Activated CD4-positive, alpha-beta T cell treated with anti-CD3 and anti-CD28 coated beads for 24 hours (primary cell): ENCODE results near the gene MTMR12.
"Not testable (repeated sequence)": the region's sequence is repeated elsewhere in the genome, so short reads cannot be mapped to it uniquely, and the experiment has no call there.

Experiments
- DNase-seq, 2 donors: peaks; one replicate each; pipeline ENCODE4 v3.0.0-alpha.2; 2020; ENCODE audit warnings: low read depth in 2 of 2

MTMR12 gene

GRCh38 chr5:32323741-32324140, 11.0 kb upstream of the MTMR12 start:
- no peak for DNase-seq

GRCh38 chr5:32322882-32323281, 10.1 kb upstream of the MTMR12 start:
- no peak for DNase-seq

- DNase-seq: not testable (repeated sequence)
Observed at GRCh38 chr5:32321787-32322186, 9.0 kb upstream of the MTMR12 start.

GRCh38 chr5:32320576-32320975, 7.8 kb upstream of the MTMR12 start:
- no peak for DNase-seq

- no peak for DNase-seq
Observed at GRCh38 chr5:32319926-32320543, 7.3 kb upstream of the MTMR12 start.

GRCh38 chr5:32319392-32319791, 6.7 kb upstream of the MTMR12 start:
- DNase-seq: no peak

- no peak for DNase-seq
Observed at GRCh38 chr5:32317041-32317440, 4.3 kb upstream of the MTMR12 start.

GRCh38 chr5:32315221-32316014, 2.7 kb upstream of the MTMR12 start:
- DNase-seq: no peak

GRCh38 chr5:32314658-32315057, 1.9 kb upstream of the MTMR12 start:
- no peak for DNase-seq

GRCh38 chr5:32314152-32314488, 1.4 kb upstream of the MTMR12 start:
- DNase-seq: not testable (repeated sequence)

GRCh38 chr5:32312197-32312594, 543 bp downstream of the MTMR12 start:
- DNase-seq: peak in 1 of 2 donors; percentile 22

- no peak for DNase-seq
Observed at GRCh38 chr5:32311404-32312196, 1.1 kb downstream of the MTMR12 start.

GRCh38 chr5:32309761-32310160, 3.0 kb downstream of the MTMR12 start:
- DNase-seq: no peak

GRCh38 chr5:32308946-32309345, 3.8 kb downstream of the MTMR12 start:
- no peak for DNase-seq

- DNase-seq: no peak
Observed at GRCh38 chr5:32307769-32308194, 5.0 kb downstream of the MTMR12 start.

- no peak for DNase-seq
Observed at GRCh38 chr5:32304622-32305021, 8.1 kb downstream of the MTMR12 start.

- DNase-seq: no peak
Observed at GRCh38 chr5:32303755-32304120, 9.0 kb downstream of the MTMR12 start.

- DNase-seq: no peak
Observed at GRCh38 chr5:32302835-32303754, 9.6 kb downstream of the MTMR12 start.

GRCh38 chr5:32301891-32302290, 10.8 kb downstream of the MTMR12 start:
- no peak for DNase-seq

- no peak for DNase-seq
Observed at GRCh38 chr5:32299059-32299677, 13.6 kb downstream of the MTMR12 start.

- no peak for DNase-seq
Observed at GRCh38 chr5:32298059-32298415, 14.7 kb downstream of the MTMR12 start.
